ENCODE results near the gene JMJD1C.

DNA sequence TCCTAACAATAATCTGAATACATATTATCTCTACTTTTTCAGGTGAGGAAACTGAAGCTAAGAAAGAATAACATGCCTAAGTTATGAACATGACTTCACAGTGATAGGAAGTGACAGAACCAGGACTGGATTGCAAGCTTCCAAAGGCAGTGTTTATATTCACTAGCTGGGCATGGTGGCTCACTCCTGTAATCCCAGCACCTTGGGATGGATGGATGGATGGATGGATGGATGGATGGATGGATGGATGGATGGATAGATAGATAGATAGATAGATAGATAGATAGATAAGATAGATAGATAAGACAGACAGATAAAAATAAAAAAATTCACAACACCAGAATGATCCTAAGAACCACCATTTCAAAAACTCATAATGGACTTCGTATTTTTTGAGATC lies 18.2 kb upstream of the JMJD1C start:
- TF ChIP-seq, protein P1, sequence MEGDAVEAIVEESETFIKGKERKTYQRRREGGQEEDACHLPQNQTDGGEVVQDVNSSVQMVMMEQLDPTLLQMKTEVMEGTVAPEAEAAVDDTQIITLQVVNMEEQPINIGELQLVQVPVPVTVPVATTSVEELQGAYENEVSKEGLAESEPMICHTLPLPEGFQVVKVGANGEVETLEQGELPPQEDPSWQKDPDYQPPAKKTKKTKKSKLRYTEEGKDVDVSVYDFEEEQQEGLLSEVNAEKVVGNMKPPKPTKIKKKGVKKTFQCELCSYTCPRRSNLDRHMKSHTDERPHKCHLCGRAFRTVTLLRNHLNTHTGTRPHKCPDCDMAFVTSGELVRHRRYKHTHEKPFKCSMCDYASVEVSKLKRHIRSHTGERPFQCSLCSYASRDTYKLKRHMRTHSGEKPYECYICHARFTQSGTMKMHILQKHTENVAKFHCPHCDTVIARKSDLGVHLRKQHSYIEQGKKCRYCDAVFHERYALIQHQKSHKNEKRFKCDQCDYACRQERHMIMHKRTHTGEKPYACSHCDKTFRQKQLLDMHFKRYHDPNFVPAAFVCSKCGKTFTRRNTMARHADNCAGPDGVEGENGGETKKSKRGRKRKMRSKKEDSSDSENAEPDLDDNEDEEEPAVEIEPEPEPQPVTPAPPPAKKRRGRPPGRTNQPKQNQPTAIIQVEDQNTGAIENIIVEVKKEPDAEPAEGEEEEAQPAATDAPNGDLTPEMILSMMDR (IDR thresholded peaks at IDR 0.05): no peak
- no peak for TF ChIP-seq POLR2A (IDR thresholded peaks at IDR 0.05)
